Breast epithelium (tissue), 3 donors: ENCODE results near the gene SP9.

Experiments used
- CTCF ChIP-seq, 3 donors: fragments of 450-650 bp; IDR thresholded peaks; one replicate each; pipeline ENCODE4 v1.5.1; 2016 to 2017; ENCODE audit warnings: antibody characterized with exemption in 3 of 3, mild to moderate bottlenecking in 3 of 3, moderate library complexity in 3 of 3
- POLR2A ChIP-seq: fragments of 450-650 bp; IDR thresholded peaks from one replicate; pipeline ENCODE4 v1.6.1; 2016; ENCODE audit warnings: antibody characterized with exemption, mild to moderate bottlenecking, moderate library complexity

GRCh38 chr2:174300114-174300513, 34.6 kb upstream of the SP9 start:
- TF ChIP-seq CTCF (IDR thresholded peaks at IDR 0.05) (no peak), POLR2A (no peak)
